Tibial nerve (tissue), 3 donors: Measurements from ENCODE around the gene PDE4A.

Experiments
- POLR2A ChIP-seq, 2 donors: fragments of 450-650 bp; IDR thresholded peaks; one replicate each; pipeline ENCODE4 v1.6.1; 2017; ENCODE audit warnings: antibody characterized with exemption in 2 of 2, mild to moderate bottlenecking in 2 of 2, moderate library complexity in 2 of 2
- TF ChIP-seq, protein P1 (sequence below), 5 experiments: fragments of 200-600 bp in 3 of 5; fragments of 450-650 bp in 2 of 5; sonication (generic) in 3 of 5; IDR thresholded peaks; one replicate each; pipeline ENCODE4 v1.5.1; 2016 to 2019; ENCODE audit warnings: antibody characterized with exemption in 5 of 5, mild to moderate bottlenecking in 3 of 5, moderate library complexity in 2 of 5

DNA sequence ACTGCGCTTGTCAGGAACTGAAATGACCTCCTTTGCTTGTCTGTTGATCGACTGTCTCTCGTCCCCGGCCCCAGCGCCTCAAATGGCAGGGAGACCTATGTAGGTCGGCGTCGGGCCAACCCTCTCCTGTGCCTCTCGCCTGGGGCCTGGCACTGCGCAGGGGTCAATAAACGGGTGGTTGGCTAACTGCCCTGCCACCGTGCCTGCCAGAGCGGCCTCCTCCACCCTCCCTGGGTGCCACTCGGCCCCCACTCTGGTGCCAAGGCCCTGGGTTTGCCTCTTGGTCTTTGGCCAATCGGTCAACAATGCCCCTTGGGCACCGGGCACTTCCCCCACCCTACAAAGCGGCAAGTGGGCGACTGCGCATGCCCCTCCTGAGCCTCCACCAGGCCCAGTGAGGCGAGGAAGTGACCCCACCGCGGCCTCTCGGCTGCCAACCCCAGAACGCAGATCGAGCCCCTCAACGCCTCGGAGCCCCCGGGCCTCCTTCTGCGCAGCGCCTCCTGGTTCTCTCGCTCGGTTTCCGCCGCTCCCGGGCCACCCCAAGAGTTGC, 81.7 kb downstream of the PDE4A start:
- TF ChIP-seq, protein P1, sequence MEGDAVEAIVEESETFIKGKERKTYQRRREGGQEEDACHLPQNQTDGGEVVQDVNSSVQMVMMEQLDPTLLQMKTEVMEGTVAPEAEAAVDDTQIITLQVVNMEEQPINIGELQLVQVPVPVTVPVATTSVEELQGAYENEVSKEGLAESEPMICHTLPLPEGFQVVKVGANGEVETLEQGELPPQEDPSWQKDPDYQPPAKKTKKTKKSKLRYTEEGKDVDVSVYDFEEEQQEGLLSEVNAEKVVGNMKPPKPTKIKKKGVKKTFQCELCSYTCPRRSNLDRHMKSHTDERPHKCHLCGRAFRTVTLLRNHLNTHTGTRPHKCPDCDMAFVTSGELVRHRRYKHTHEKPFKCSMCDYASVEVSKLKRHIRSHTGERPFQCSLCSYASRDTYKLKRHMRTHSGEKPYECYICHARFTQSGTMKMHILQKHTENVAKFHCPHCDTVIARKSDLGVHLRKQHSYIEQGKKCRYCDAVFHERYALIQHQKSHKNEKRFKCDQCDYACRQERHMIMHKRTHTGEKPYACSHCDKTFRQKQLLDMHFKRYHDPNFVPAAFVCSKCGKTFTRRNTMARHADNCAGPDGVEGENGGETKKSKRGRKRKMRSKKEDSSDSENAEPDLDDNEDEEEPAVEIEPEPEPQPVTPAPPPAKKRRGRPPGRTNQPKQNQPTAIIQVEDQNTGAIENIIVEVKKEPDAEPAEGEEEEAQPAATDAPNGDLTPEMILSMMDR (IDR thresholded peaks at IDR 0.05) = no peak
- no peak for TF ChIP-seq POLR2A (IDR thresholded peaks at IDR 0.05)
